ENCODE results near the gene HPS1.

Gene HPS1

DNA sequence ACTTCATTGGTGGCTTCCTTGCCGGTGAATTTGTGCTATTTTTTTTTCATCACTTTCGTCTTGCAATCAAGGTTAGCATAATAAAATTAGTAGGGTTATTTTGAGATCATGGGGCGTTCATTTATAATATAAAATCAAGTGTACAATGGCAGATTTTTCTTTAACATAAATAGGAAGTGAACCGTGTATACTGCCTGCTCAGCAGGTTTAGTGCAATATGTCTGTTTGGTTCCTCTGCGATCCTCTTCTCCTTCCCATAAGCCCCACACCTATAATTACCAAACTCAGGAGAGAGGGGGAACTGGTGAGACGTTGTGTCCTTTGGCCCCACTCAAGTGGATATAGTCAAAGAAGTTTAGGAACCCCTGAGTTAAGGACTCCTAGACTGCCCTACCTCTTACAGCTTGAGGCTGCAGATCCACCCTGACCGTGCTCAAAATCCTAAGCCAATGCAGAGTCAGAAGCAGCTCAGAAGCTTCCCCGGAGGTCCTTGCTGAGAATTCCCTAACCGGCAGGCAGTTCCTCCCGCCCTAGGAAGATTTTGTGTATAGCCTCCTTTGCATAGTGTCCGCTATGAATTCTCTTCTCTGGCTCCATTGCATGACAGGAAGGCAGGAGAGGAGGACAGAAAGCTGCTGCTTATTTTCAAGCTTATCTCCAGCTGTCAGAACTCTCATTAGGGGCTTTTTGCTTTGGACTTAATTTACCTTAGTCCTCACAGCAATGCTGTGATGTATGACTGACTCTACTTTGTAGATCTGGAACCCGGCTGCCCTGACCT is 73.3 kb downstream of the HPS1 start:
- CTCF ChIA-PET = interaction anchor here (2.7 kb wide), 1 partner anchor 64 kb away, joined by 7 read pairs; no protein-coding TSS in a partner anchor
- WGBS (ENCODE audit: insufficient coverage) = 85% methylated on average over 8 of the region's 12 CpGs
- DNase-seq = no peak

DNA sequence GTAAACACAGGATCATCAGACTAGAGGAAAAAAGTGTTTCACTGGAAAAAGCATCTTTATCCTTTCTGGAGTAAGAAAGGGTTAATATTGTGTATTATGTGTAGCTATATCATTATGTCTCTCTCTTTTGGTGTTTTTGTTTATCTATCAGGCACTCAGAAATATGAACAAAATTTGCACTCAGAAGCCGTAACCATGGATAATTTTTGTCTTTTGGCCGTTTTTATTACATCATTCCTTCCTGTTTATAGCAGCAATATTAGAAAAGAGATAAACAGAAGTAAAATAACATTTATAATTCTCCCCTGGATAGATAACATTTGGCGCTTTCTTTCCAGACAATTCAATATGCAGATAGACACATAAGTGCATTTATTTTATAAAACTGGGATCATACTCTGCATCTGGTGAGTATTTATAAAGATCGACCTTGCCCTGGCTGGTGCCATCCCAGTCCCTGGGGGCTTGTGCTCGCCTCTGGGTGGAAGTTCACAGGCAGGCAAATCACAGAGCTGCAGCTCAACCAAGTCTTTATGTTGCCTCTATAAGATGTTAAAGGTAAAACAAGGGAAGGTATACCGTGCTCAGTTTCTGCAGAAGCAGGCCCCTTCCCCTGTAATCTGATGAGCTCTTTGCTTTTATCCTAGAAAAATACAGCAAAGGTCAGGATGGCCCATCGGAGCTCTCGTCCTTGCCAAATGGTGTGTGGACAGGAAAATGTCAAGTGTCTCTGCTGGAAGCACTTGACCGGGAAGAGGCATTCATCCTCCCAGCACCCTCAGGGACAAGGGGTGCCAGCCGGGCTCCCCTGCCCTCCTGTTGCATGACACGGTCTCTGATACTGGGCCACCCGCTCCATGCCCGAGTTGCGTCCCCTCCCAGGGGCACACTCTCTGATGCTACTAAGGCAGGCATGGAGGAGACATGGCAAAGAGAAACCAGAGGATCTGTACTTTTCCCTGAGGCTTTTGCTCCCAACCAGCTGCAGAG is 75.6 kb downstream of the HPS1 start:
- peaks cover 0 to 4% (median 0%) of the 10 kb centered on the region in 5 experiments for H3K27me3 ChIP-seq (replicated peaks in 2 of 5; ENCODE audit: control insufficient read depth in 4 of 5, insufficient read depth in 5 of 5, low read length in 4 of 5)
- H3K27ac ChIP-seq (ENCODE audit: insufficient read depth in 1 of 2, low read depth in 1 of 2, low read length in 2 of 2, poor library complexity in 1 of 2, severe bottlenecking in 2 of 2) = no peak overlapping the region
- no peaks in the 10 kb centered on the region for H3K36me3 ChIP-seq (ENCODE audit: control insufficient read depth in 4 of 4, insufficient read depth in 4 of 4, low read length in 3 of 4)
- H3K4me3 ChIP-seq (ENCODE audit: control insufficient read depth in 1 of 7, extremely low read depth in 1 of 7, insufficient read depth in 4 of 7, low read depth in 2 of 7, low read length in 6 of 7) = no peak overlapping the region
- CTCF ChIA-PET = no interaction called here
- H3K9me3 ChIP-seq (ENCODE audit: control extremely low read depth in 1 of 5, control insufficient read depth in 4 of 5, insufficient read depth in 2 of 5, low read depth in 1 of 5, low read length in 4 of 5) = no peaks in the 10 kb centered on the region
- DNase-seq = peak in 1 of 3 donors; percentile 18
- POLR2A ChIA-PET = no interaction called here
- H3K4me1 ChIP-seq (ENCODE audit: control extremely low read depth in 1 of 4, control insufficient read depth in 4 of 4, insufficient read depth in 4 of 4, low read length in 3 of 4) = no peaks in the 10 kb centered on the region
- WGBS (ENCODE audit: insufficient coverage) = 95% methylated on average over 12 of the region's 14 CpGs

More for the DNA sequence above, 73.3 kb downstream of the HPS1 start:
- Histone ChIP-seq H3K36me3 (ENCODE audit: control insufficient read depth in 4 of 4, insufficient read depth in 4 of 4, low read length in 3 of 4) (peaks cover 0 to 2% (median 0%) of the 10 kb centered on the region in 4 experiments), H3K9me3 (ENCODE audit: control extremely low read depth in 1 of 5, control insufficient read depth in 4 of 5, insufficient read depth in 2 of 5, low read depth in 1 of 5, low read length in 4 of 5) (peaks cover 0 to 5% (median 3%) of the 10 kb centered on the region in 5 experiments), H3K4me3 (ENCODE audit: control insufficient read depth in 1 of 7, extremely low read depth in 1 of 7, insufficient read depth in 4 of 7, low read depth in 2 of 7, low read length in 6 of 7) (no peak overlapping the region), H3K4me1 (ENCODE audit: control extremely low read depth in 1 of 4, control insufficient read depth in 4 of 4, insufficient read depth in 4 of 4, low read length in 3 of 4) (no peaks in the 10 kb centered on the region), H3K27ac (ENCODE audit: insufficient read depth in 1 of 2, low read depth in 1 of 2, low read length in 2 of 2, poor library complexity in 1 of 2, severe bottlenecking in 2 of 2) (no peak overlapping the region), H3K27me3 (replicated peaks in 2 of 5; ENCODE audit: control insufficient read depth in 4 of 5, insufficient read depth in 5 of 5, low read length in 4 of 5) (peaks cover 0 to 4% (median 0%) of the 10 kb centered on the region in 5 experiments)
- POLR2A ChIA-PET = no interaction called here

DNA sequence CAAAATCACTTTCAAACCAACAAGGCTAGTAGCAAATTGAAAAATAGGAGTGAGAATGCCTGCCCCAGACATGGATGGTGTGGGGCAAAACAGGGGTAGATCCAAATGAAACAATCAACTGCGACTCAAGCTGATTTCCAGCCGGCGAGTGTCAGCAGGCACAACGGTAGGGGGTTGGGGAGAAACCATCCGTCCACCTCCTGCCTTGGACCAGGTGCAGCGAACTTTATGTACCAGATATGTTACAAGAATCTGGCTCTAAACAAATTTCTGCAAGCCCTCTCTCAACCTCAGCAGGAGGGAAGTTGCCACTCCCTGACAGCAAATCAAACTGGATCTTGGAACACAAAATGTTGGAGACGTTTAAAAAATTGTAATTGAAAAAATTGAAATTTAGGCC is 76.9 kb downstream of the HPS1 start:
- DNase-seq = no peak
- no peak overlapping the region for H3K4me3 ChIP-seq (ENCODE audit: control insufficient read depth in 1 of 7, extremely low read depth in 1 of 7, insufficient read depth in 4 of 7, low read depth in 2 of 7, low read length in 6 of 7)
- 97% methylated on average over 5 of the region's 7 CpGs for WGBS (ENCODE audit: insufficient coverage)
- H3K36me3 ChIP-seq (ENCODE audit: control insufficient read depth in 4 of 4, insufficient read depth in 4 of 4, low read length in 3 of 4) = no peaks in the 10 kb centered on the region
- no peaks in the 10 kb centered on the region for H3K4me1 ChIP-seq (ENCODE audit: control extremely low read depth in 1 of 4, control insufficient read depth in 4 of 4, insufficient read depth in 4 of 4, low read length in 3 of 4)
- H3K9me3 ChIP-seq (ENCODE audit: control extremely low read depth in 1 of 5, control insufficient read depth in 4 of 5, insufficient read depth in 2 of 5, low read depth in 1 of 5, low read length in 4 of 5) = no peaks in the 10 kb centered on the region
- peaks cover 0 to 2% (median 0%) of the 10 kb centered on the region in 5 experiments for H3K27me3 ChIP-seq (replicated peaks in 2 of 5; ENCODE audit: control insufficient read depth in 4 of 5, insufficient read depth in 5 of 5, low read length in 4 of 5)
- CTCF ChIA-PET = no interaction called here
- H3K27ac ChIP-seq (ENCODE audit: insufficient read depth in 1 of 2, low read depth in 1 of 2, low read length in 2 of 2, poor library complexity in 1 of 2, severe bottlenecking in 2 of 2) = no peak overlapping the region
- POLR2A ChIA-PET = no interaction called here

DNA sequence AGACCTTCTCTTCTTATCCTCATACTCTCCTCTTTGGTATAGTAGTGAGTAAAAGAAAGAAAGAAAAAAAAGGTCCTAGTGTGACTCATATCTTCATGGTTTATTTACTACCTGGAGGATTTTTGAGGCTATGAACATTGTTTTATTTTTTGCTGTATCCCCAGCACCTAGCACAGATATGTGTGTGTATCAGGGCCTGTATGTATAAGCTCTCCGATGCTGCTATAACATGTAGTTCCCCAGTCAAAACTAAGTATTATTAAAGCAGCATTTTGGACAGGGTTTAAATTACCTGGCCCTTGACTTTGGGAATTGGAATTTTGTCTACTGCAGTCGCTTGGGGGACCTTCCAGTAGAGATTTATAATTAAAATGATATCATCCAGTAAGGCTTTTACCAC is 78.1 kb downstream of the HPS1 start:
- no peak overlapping the region for H3K4me3 ChIP-seq (ENCODE audit: control insufficient read depth in 1 of 7, extremely low read depth in 1 of 7, insufficient read depth in 4 of 7, low read depth in 2 of 7, low read length in 6 of 7)
- CTCF ChIA-PET = no interaction called here
- DNase-seq = no peak
- WGBS (ENCODE audit: insufficient coverage) = 100% methylated on average over 1 of the region's 2 CpGs
- POLR2A ChIA-PET = no interaction called here
- H3K36me3 ChIP-seq (ENCODE audit: control insufficient read depth in 4 of 4, insufficient read depth in 4 of 4, low read length in 3 of 4) = no peaks in the 10 kb centered on the region
- H3K9me3 ChIP-seq (ENCODE audit: control extremely low read depth in 1 of 5, control insufficient read depth in 4 of 5, insufficient read depth in 2 of 5, low read depth in 1 of 5, low read length in 4 of 5) = no peaks in the 10 kb centered on the region
- H3K27me3 ChIP-seq (replicated peaks in 2 of 5; ENCODE audit: control insufficient read depth in 4 of 5, insufficient read depth in 5 of 5, low read length in 4 of 5) = peaks cover 0 to 2% (median 0%) of the 10 kb centered on the region in 5 experiments
- no peaks in the 10 kb centered on the region for H3K4me1 ChIP-seq (ENCODE audit: control extremely low read depth in 1 of 4, control insufficient read depth in 4 of 4, insufficient read depth in 4 of 4, low read length in 3 of 4)
- H3K27ac ChIP-seq (ENCODE audit: insufficient read depth in 1 of 2, low read depth in 1 of 2, low read length in 2 of 2, poor library complexity in 1 of 2, severe bottlenecking in 2 of 2) = no peak overlapping the region

DNA sequence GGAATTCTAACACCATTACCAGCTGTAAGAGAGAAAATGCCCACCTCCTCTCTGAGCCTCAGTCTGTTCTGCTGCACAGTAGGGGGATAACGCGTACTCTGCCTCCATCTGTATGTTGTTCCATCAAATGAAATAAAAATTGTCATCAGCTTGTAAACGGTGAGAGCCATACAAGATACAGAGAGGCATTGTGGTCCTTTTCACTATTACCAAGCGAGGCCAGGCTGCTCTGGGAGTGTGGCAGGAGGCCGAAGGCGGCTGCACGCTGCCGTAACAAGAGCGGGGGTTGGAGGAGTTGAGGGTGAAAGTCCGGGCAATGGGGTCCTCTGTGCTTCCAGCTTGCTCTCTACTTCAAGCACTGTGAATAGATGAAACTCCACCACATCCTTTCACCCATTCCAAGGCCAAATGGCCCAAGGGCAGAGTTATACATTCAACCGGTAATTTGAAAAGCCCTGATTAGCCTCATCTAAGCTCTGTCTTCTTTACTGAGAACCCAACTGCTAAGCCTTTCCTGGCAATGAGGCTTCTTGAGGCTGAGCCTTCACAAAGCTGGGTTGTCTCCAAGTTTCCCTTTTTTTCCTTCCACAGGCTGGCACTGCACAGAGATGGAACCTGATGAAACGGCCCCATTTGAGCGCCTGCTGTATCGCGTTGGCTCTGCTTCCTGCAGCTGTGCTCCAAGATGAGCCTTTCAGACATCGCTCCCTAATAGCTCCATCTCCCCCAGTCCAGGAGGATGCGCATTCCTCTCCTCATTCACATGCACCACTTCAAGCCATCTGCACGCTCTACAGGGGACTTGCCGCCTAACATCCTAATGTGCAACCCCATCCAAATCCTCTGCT is 78.9 kb downstream of the HPS1 start:
- DNase-seq = no peak
- 95% methylated on average over 9 of the region's 19 CpGs for WGBS (ENCODE audit: insufficient coverage)
- no peaks in the 10 kb centered on the region for H3K36me3 ChIP-seq (ENCODE audit: control insufficient read depth in 4 of 4, insufficient read depth in 4 of 4, low read length in 3 of 4)
- no peak overlapping the region for H3K27ac ChIP-seq (ENCODE audit: insufficient read depth in 1 of 2, low read depth in 1 of 2, low read length in 2 of 2, poor library complexity in 1 of 2, severe bottlenecking in 2 of 2)
- ChIA-PET POLR2A (no interaction called here), CTCF (no interaction called here)
- no peaks in the 10 kb centered on the region for H3K27me3 ChIP-seq (replicated peaks in 2 of 5; ENCODE audit: control insufficient read depth in 4 of 5, insufficient read depth in 5 of 5, low read length in 4 of 5)
- H3K4me1 ChIP-seq (ENCODE audit: control extremely low read depth in 1 of 4, control insufficient read depth in 4 of 4, insufficient read depth in 4 of 4, low read length in 3 of 4) = no peaks in the 10 kb centered on the region
- no peaks in the 10 kb centered on the region for H3K9me3 ChIP-seq (ENCODE audit: control extremely low read depth in 1 of 5, control insufficient read depth in 4 of 5, insufficient read depth in 2 of 5, low read depth in 1 of 5, low read length in 4 of 5)
- no peak overlapping the region for H3K4me3 ChIP-seq (ENCODE audit: control insufficient read depth in 1 of 7, extremely low read depth in 1 of 7, insufficient read depth in 4 of 7, low read depth in 2 of 7, low read length in 6 of 7)

All from common myeloid progenitor, CD34-positive (primary cell).